PC-9 (cell line): ENCODE results near the gene ZBTB22. TPM values are rescaled to one million over a fixed set of nuclear protein-coding genes. Genes with fewer than 3 reads are reported as not detected.

Experiments used
- BruUV-seq: library from RNA; stranded (reverse); fragments of 400-500 nt; replicated peaks from 2 replicates; lab custom pipeline; 2021; lab: Mats Ljungman, UMichigan
- CTCF ChIA-PET: fragments of 300-600 bp; sonication (Branson Sonifier 250); formaldehyde crosslinking; loops from one replicate; lab custom pipeline; 2022; ENCODE audit warnings: antibody characterized with exemption; lab: Charles Lee
- POLR2A ChIA-PET: fragments of 300-600 bp; sonication (Branson Sonifier 250); formaldehyde crosslinking; loops from one replicate; lab custom pipeline; 2022; ENCODE audit warnings: antibody characterized with exemption; ENCODE audit not compliant: unreplicated experiment; lab: Charles Lee
- DNase-seq, 2 experiments: peaks; one replicate each; pipeline versions ENCODE4 v3.0.0 to v3.0.0-alpha.2; 2015 to 2022; ENCODE audit warnings: mixed read lengths in 1 of 2
- H2AFZ ChIP-seq: fragments of 200-600 bp; sonication (generic); 2 replicates; pipeline ENCODE4 v1.8.1; 2017; ENCODE audit warnings: antibody characterized with exemption
- H3F3A ChIP-seq: fragments of 200-600 bp; sonication (generic); 2 replicates; pipeline ENCODE4 v1.8.1; 2017; ENCODE audit warnings: antibody characterized with exemption, mild to moderate bottlenecking, low read depth; ENCODE audit not compliant: insufficient read depth
- H3K27ac ChIP-seq: fragments of 200-600 bp; sonication (generic); 2 replicates; pipeline ENCODE4 v1.6.1; 2016; ENCODE audit warnings: mixed run types
- H3K27me3 ChIP-seq: fragments of 200-600 bp; sonication (generic); 2 replicates; pipeline ENCODE4 v1.6.1; 2016; ENCODE audit warnings: low read depth, mixed run types; ENCODE audit not compliant: insufficient read depth
- H3K36me3 ChIP-seq: fragments of 200-600 bp; sonication (generic); 2 replicates; pipeline ENCODE4 v1.6.1; 2016; ENCODE audit warnings: low read depth, mixed run types
- H3K4me1 ChIP-seq: fragments of 200-600 bp; sonication (generic); replicated peaks from 2 replicates; pipeline ENCODE4 v1.6.1; 2016; ENCODE audit warnings: mixed run types; ENCODE audit not compliant: insufficient read depth
- H3K4me2 ChIP-seq: fragments of 200-600 bp; sonication (generic); 2 replicates; pipeline ENCODE4 v1.6.1; 2017; ENCODE audit warnings: mixed run types
- H3K4me3 ChIP-seq: fragments of 200-600 bp; sonication (generic); 2 replicates; pipeline ENCODE4 v1.6.1; 2016; ENCODE audit warnings: mixed run types
- H3K79me2 ChIP-seq: fragments of 200-600 bp; sonication (generic); 2 replicates; pipeline ENCODE4 v1.6.1; 2017; ENCODE audit warnings: low read depth, mixed run types
- H3K9me2 ChIP-seq: fragments of 200-600 bp; sonication (generic); 2 replicates; pipeline ENCODE4 v1.8.1; 2017; ENCODE audit warnings: mild to moderate bottlenecking; ENCODE audit not compliant: insufficient read depth
- H3K9me3 ChIP-seq: fragments of 200-600 bp; sonication (generic); 2 replicates; pipeline ENCODE4 v1.8.1; 2016; ENCODE audit warnings: low read depth; ENCODE audit not compliant: insufficient read depth
- H4K20me1 ChIP-seq: fragments of 200-600 bp; sonication (generic); 2 replicates; pipeline ENCODE4 v1.8.1; 2017; ENCODE audit not compliant: insufficient read depth
- CTCF ChIP-seq: fragments of 200-600 bp; sonication (generic); conservative IDR thresholded peaks from 2 replicates; pipeline ENCODE4 v1.6.1; 2017; ENCODE audit warnings: mixed run types, antibody characterized with exemption, mild to moderate bottlenecking, moderate library complexity
- EZH2 ChIP-seq: fragments of 200-600 bp; sonication (generic); IDR thresholded peaks from 2 replicates; pipeline ENCODE4 v1.8.0; 2017; ENCODE audit warnings: antibody characterized with exemption, low read depth
- intact Hi-C: fragments of 100-400 bp; cut with micrococcal nuclease; formaldehyde crosslinking; loops from one replicate; pipeline ENCODE4 v1.10.0; 2022; ENCODE audit not compliant: unreplicated experiment
- total RNA-seq: library from RNA; stranded (reverse); gene quantifications from 2 replicates; pipeline ENCODE4 v1.2.3, GENCODE V29; 2021

The ZBTB22 gene
- total RNA-seq, 1 experiment from 2014 or later: 20.8 TPM

DNA sequence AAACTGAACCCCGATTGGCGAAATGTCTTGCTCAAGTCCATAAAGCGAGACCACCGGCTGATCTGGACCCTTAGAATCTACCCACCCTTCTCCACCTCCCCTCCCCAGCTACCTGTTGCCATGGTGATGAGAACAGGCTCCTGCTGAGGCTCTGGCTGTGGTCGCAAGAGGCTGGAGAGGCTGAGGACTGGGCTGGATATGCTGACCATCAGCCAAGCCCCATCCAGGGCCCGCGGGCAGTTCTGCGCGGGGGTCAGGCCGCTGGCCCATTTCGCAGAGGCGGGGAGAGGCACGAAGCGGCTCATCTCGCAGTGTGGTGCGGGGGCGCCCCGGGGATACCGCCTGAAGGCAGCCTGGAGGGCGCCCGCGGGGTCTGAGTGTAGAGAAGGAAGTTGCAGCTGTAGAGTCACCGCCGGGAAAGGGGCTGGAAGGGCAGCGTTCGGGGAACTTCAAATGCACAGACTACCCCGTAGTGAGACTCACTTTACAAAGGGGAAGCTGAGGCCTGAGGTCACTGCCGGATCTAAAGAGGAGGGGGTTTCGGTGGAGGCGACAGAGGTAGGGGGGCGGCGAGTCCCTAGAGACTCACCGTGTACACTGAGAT is 4.3 kb downstream of the ZBTB22 start:
- H3K4me1 ChIP-seq: peaks cover 20% of the 10 kb centered on the region
- peaks cover 6% of the 10 kb centered on the region; the same call in 1 of the 2 replicates for H4K20me1 ChIP-seq
- TSS peak; percentile 76 for BruUV-seq
- ChIA-PET CTCF (interaction anchor here (0.6 to 1.5 kb wide), 2 partner anchors 14 to 575 kb away, joined by 4 to 7 read pairs; no protein-coding TSS in a partner anchor), POLR2A (interaction anchor here (0.6 to 1.2 kb wide), 2 partner anchors 14 to 931 kb away, joined by 4 to 6 read pairs; no protein-coding TSS in a partner anchor)
- peaks cover 29% of the 10 kb centered on the region for H3F3A ChIP-seq
- no peaks in the 10 kb centered on the region for H3K9me3 ChIP-seq
- peak overlapping the region; percentile 89 for H3K4me2 ChIP-seq
- peaks cover 42% of the 10 kb centered on the region for H3K79me2 ChIP-seq
- no peaks in the 10 kb centered on the region for H3K9me2 ChIP-seq
- H3K36me3 ChIP-seq: no peaks in the 10 kb centered on the region
- intact Hi-C loops: loop anchor here (2.0 to 10.0 kb wide), 3 partner anchors 14 to 346 kb away; partner anchors contain the start of genes BRD2 and RGL2
- peak in 1 of 2 experiments; percentile 28 for DNase-seq
- TF ChIP-seq CTCF (no peak), EZH2 (no peak)
- H3K4me3 ChIP-seq: peak overlapping the region; percentile 81
- H3K27me3 ChIP-seq: no peaks in the 10 kb centered on the region
- H2AFZ ChIP-seq: peak overlapping the region; percentile 81
- H3K27ac ChIP-seq: peak overlapping the region; percentile 72

GRCh38 chr6:33312361-33313104 is 5.0 kb downstream of the ZBTB22 start:
- H4K20me1 ChIP-seq: peaks cover 6% of the 10 kb centered on the region; the same call in 1 of the 2 replicates
- peak overlapping the region; percentile 81 for H3K4me3 ChIP-seq
- intact Hi-C loops: loop anchor here (2.0 to 10.0 kb wide), 3 partner anchors 14 to 345 kb away; partner anchors contain the start of genes BRD2 and RGL2
- no peaks in the 10 kb centered on the region for H3K9me3 ChIP-seq
- no peaks in the 10 kb centered on the region for H3K9me2 ChIP-seq
- no peaks in the 10 kb centered on the region for H3K27me3 ChIP-seq
- TF ChIP-seq CTCF (no peak), EZH2 (no peak)
- CTCF ChIA-PET: interaction anchor here (0.6 to 1.5 kb wide), 5 partner anchors 13 to 1058 kb away, joined by 3 to 7 read pairs (median 4); no protein-coding TSS in a partner anchor
- H3K4me1 ChIP-seq: peaks cover 19% of the 10 kb centered on the region
- peak; percentile 76 for DNase-seq
- BruUV-seq: TSS peak; percentile 4
- peaks cover 42% of the 10 kb centered on the region for H3K79me2 ChIP-seq
- POLR2A ChIA-PET: interaction anchor here (1.2 kb wide), 1 partner anchor 13 kb away, joined by 6 read pairs; no protein-coding TSS in a partner anchor
- H3F3A ChIP-seq: peaks cover 27% of the 10 kb centered on the region
- H2AFZ ChIP-seq: peak overlapping the region; percentile 81; the same call in 1 of the 2 replicates
- H3K4me2 ChIP-seq: peak overlapping the region; percentile 89
- peak overlapping the region; percentile 72 for H3K27ac ChIP-seq
- no peaks in the 10 kb centered on the region for H3K36me3 ChIP-seq

- CTCF ChIA-PET: no interaction called here
- H2AFZ ChIP-seq: no peak overlapping the region
- H3K4me1 ChIP-seq: peaks cover 5% of the 10 kb centered on the region; the same call in 1 of the 2 replicates
- POLR2A ChIA-PET: no interaction called here
- no peaks in the 10 kb centered on the region for H3K9me2 ChIP-seq
- no peaks in the 10 kb centered on the region for H3K9me3 ChIP-seq
- H3K79me2 ChIP-seq: peaks cover 31% of the 10 kb centered on the region
- H3K36me3 ChIP-seq: peaks cover 4% of the 10 kb centered on the region
- no peaks in the 10 kb centered on the region for H3K27me3 ChIP-seq
- no peak overlapping the region for H3K4me3 ChIP-seq
- no peak overlapping the region for H3K4me2 ChIP-seq
- no TSS peak for BruUV-seq
- no peak for DNase-seq
- TF ChIP-seq EZH2 (no peak), CTCF (no peak)
- no peak overlapping the region for H3K27ac ChIP-seq
- H4K20me1 ChIP-seq: no peaks in the 10 kb centered on the region; the same call in 1 of the 2 replicates
- peaks cover 17% of the 10 kb centered on the region for H3F3A ChIP-seq
- intact Hi-C loops: no loop called here
Measured at GRCh38 chr6:33306356-33306755, 11.2 kb downstream of the ZBTB22 start.
